Measurements from ENCODE around the gene MAGI2.
"Not testable (repeated sequence)": the region's sequence is repeated elsewhere in the genome, so short reads cannot be mapped to it uniquely, and the experiment has no call there.

Gene MAGI2

DNA sequence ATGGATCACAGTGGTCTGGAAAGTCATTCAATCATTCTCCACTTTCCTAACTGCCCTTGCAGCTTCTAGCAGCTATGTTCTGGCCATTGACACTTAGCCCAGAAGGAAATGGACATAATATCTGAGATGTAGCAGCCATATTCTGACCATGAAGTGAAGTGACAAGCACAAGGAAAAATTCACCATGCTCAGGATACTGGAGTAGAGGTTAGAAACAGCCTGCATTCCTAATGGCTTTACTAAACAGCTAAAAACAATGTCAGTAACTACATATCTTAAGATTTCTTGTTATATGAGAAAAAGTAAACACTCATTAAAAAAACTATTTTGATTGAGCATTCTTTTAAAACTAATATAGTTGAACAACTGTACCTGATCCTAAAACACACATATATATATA is 443.8 kb downstream of the MAGI2 start:
- no peak for DNase-seq (ENCODE audit: insufficient read length, low spot score)
- no peak for FAIRE-seq
- TF ChIP-seq TAF1 (IDR thresholded peaks at IDR 0.05; ENCODE audit: low read depth, low read length) (no peak), POLR2A (IDR thresholded peaks at IDR 0.05; ENCODE audit: low read depth, low read length) (no peak), PAX5 (IDR thresholded peaks at IDR 0.05; ENCODE audit: insufficient read depth, low read length, severe bottlenecking) (no peak), SPI1 (IDR thresholded peaks at IDR 0.05; ENCODE audit: low read depth, low read length) (no peak), POU2F2 (IDR thresholded peaks at IDR 0.05; ENCODE audit: low read depth, low read length) (no peak), POLR2AphosphoS5 (IDR thresholded peaks at IDR 0.05; ENCODE audit: low read depth, low read length) (no peak)

DNA sequence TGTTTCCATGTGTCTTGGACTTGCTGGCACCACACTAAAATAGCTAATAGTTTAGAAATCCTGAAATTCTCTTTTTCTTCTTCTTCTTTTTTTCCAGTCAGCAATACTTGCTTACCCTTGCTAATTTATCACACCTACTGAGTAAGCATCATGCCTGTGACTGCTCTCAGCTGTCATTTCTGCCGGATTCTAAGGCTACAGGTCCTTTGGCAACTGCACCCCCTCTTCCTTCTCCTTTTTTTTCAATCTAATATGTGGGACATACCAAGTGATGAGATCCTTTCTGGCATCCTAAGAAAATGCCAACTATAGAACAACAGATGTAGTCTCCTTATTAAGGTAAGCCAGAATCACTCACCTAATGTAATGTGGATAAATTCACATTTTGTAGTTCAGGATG is 444.7 kb downstream of the MAGI2 start:
- no peak for DNase-seq (ENCODE audit: insufficient read length, low spot score)
- no peak for TF ChIP-seq POLR2A (IDR thresholded peaks at IDR 0.05; ENCODE audit: low read depth, low read length)
- no peak for TF ChIP-seq POU2F2 (IDR thresholded peaks at IDR 0.05; ENCODE audit: low read depth, low read length)
- no peak for TF ChIP-seq TAF1 (IDR thresholded peaks at IDR 0.05; ENCODE audit: low read depth, low read length)
- no peak for TF ChIP-seq PAX5 (IDR thresholded peaks at IDR 0.05; ENCODE audit: insufficient read depth, low read length, severe bottlenecking)
- TF ChIP-seq SPI1 (IDR thresholded peaks at IDR 0.05; ENCODE audit: low read depth, low read length): no peak
- TF ChIP-seq POLR2AphosphoS5 (IDR thresholded peaks at IDR 0.05; ENCODE audit: low read depth, low read length): no peak
- FAIRE-seq: no peak

DNA sequence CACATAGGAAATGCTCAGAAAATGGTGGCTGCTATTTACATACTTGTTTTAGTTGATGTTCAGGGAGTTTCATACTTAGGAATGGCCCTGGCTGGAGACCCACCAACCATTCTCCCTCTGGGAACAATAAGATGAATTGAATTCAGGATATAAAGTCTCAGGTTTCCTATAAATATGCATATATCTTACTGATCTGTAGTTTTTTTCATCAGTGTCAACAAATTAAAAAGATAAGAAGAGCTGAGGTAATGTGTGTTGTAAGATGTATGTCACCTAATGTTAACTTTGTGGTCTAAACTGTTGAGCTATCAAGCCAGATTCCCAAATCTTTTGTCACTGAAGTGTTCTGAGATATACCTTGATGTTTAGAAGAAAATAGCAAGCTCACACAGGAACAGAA is 457.5 kb downstream of the MAGI2 start:
- FAIRE-seq (no peak), DNase-seq (ENCODE audit: insufficient read length, low spot score) (no peak)
- TF ChIP-seq POU2F2 (IDR thresholded peaks at IDR 0.05; ENCODE audit: low read depth, low read length): no peak
- no peak for TF ChIP-seq TAF1 (IDR thresholded peaks at IDR 0.05; ENCODE audit: low read depth, low read length)
- TF ChIP-seq SPI1 (IDR thresholded peaks at IDR 0.05; ENCODE audit: low read depth, low read length): no peak
- no peak for TF ChIP-seq PAX5 (IDR thresholded peaks at IDR 0.05; ENCODE audit: insufficient read depth, low read length, severe bottlenecking)
- no peak for TF ChIP-seq POLR2A (IDR thresholded peaks at IDR 0.05; ENCODE audit: low read depth, low read length)
- TF ChIP-seq POLR2AphosphoS5 (IDR thresholded peaks at IDR 0.05; ENCODE audit: low read depth, low read length): no peak

GRCh38 chr7:78993341-78993740 is 460.1 kb downstream of the MAGI2 start:
- FAIRE-seq: no peak
- TF ChIP-seq POU2F2 (IDR thresholded peaks at IDR 0.05; ENCODE audit: low read depth, low read length) (no peak), POLR2AphosphoS5 (IDR thresholded peaks at IDR 0.05; ENCODE audit: low read depth, low read length) (no peak), PAX5 (IDR thresholded peaks at IDR 0.05; ENCODE audit: insufficient read depth, low read length, severe bottlenecking) (no peak), SPI1 (IDR thresholded peaks at IDR 0.05; ENCODE audit: low read depth, low read length) (no peak), POLR2A (IDR thresholded peaks at IDR 0.05; ENCODE audit: low read depth, low read length) (no peak), TAF1 (IDR thresholded peaks at IDR 0.05; ENCODE audit: low read depth, low read length) (no peak)
- no peak for DNase-seq (ENCODE audit: insufficient read length, low spot score)

- DNase-seq (ENCODE audit: insufficient read length, low spot score) (no peak), FAIRE-seq (no peak)
- no peak for TF ChIP-seq POLR2AphosphoS5 (IDR thresholded peaks at IDR 0.05; ENCODE audit: low read depth, low read length)
- no peak for TF ChIP-seq POU2F2 (IDR thresholded peaks at IDR 0.05; ENCODE audit: low read depth, low read length)
Measured at GRCh38 chr7:78985509-78985908, 468.0 kb downstream of the MAGI2 start.

GRCh38 chr7:78983483-78983882 is 470.0 kb downstream of the MAGI2 start:
- DNase-seq (ENCODE audit: insufficient read length, low spot score): no peak
- TF ChIP-seq POU2F2 (IDR thresholded peaks at IDR 0.05; ENCODE audit: low read depth, low read length) (no peak), TAF1 (IDR thresholded peaks at IDR 0.05; ENCODE audit: low read depth, low read length) (no peak), POLR2A (IDR thresholded peaks at IDR 0.05; ENCODE audit: low read depth, low read length) (no peak), SPI1 (IDR thresholded peaks at IDR 0.05; ENCODE audit: low read depth, low read length) (no peak), PAX5 (IDR thresholded peaks at IDR 0.05; ENCODE audit: insufficient read depth, low read length, severe bottlenecking) (no peak), POLR2AphosphoS5 (IDR thresholded peaks at IDR 0.05; ENCODE audit: low read depth, low read length) (no peak)
- FAIRE-seq: no peak

- no peak for TF ChIP-seq POU2F2 (IDR thresholded peaks at IDR 0.05; ENCODE audit: low read depth, low read length)
- TF ChIP-seq POLR2A (IDR thresholded peaks at IDR 0.05; ENCODE audit: low read depth, low read length): no peak
- TF ChIP-seq SPI1 (IDR thresholded peaks at IDR 0.05; ENCODE audit: low read depth, low read length): no peak
- no peak for TF ChIP-seq TAF1 (IDR thresholded peaks at IDR 0.05; ENCODE audit: low read depth, low read length)
- TF ChIP-seq PAX5 (IDR thresholded peaks at IDR 0.05; ENCODE audit: insufficient read depth, low read length, severe bottlenecking): no peak
- no peak for TF ChIP-seq POLR2AphosphoS5 (IDR thresholded peaks at IDR 0.05; ENCODE audit: low read depth, low read length)
- no peak for DNase-seq (ENCODE audit: insufficient read length, low spot score)
- FAIRE-seq: no peak
Measured at GRCh38 chr7:78970440-78970916, 483.0 kb downstream of the MAGI2 start.

GRCh38 chr7:78968951-78969350 is 484.5 kb downstream of the MAGI2 start:
- DNase-seq (ENCODE audit: insufficient read length, low spot score) (no peak), FAIRE-seq (no peak)
- TF ChIP-seq POLR2AphosphoS5 (IDR thresholded peaks at IDR 0.05; ENCODE audit: low read depth, low read length) (no peak), TAF1 (IDR thresholded peaks at IDR 0.05; ENCODE audit: low read depth, low read length) (no peak), POLR2A (IDR thresholded peaks at IDR 0.05; ENCODE audit: low read depth, low read length) (no peak), PAX5 (IDR thresholded peaks at IDR 0.05; ENCODE audit: insufficient read depth, low read length, severe bottlenecking) (no peak), POU2F2 (IDR thresholded peaks at IDR 0.05; ENCODE audit: low read depth, low read length) (no peak), SPI1 (IDR thresholded peaks at IDR 0.05; ENCODE audit: low read depth, low read length) (no peak)

DNA sequence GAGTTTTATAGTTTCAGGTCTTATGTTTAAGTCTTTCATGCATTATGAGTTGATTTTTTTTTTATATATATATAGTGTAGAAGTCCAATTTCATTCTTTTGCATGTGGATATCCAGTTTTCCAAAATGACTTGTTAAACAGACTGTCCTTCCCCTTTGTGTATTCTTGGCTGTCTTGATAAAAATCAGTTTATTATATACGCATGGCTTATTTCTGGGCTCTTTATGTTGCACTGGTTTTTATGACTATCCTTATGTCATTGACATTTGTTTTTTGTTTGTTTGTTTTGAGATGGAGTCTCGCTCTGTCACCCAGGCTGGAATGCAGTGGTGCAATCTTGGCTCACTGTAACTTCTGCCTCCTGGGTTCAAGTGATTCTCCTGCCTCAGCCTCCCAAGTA is 485.9 kb downstream of the MAGI2 start:
- not testable (repeated sequence) for FAIRE-seq; DNase-seq (ENCODE audit: insufficient read length, low spot score)

GRCh38 chr7:78967046-78967445 is 486.4 kb downstream of the MAGI2 start:
- TF ChIP-seq PAX5 (IDR thresholded peaks at IDR 0.05; ENCODE audit: insufficient read depth, low read length, severe bottlenecking) (no peak), POU2F2 (IDR thresholded peaks at IDR 0.05; ENCODE audit: low read depth, low read length) (no peak), POLR2A (IDR thresholded peaks at IDR 0.05; ENCODE audit: low read depth, low read length) (no peak), SPI1 (IDR thresholded peaks at IDR 0.05; ENCODE audit: low read depth, low read length) (no peak), POLR2AphosphoS5 (IDR thresholded peaks at IDR 0.05; ENCODE audit: low read depth, low read length) (no peak)
- no peak for DNase-seq (ENCODE audit: insufficient read length, low spot score)
- no peak for FAIRE-seq

Data from GM12891 (cell line).